ENCODE results near the gene OGFR.

GRCh38 chr20:62826646-62827310 lies 22.1 kb downstream of the OGFR start:
- TF ChIP-seq CTCF (IDR thresholded peaks at IDR 0.05; ENCODE audit: low read depth, low read length) (no peak), POLR2A (IDR thresholded peaks at IDR 0.05; ENCODE audit: extremely low read depth, insufficient read length) (no peak), MYC (IDR thresholded peaks at IDR 0.05; ENCODE audit: low read depth, low read length) (no peak)

Data from NB4 (cell line).